NT2/D1 (cell line): Measurements from ENCODE around the gene NADK.
"Not testable (repeated sequence)": the region's sequence is repeated elsewhere in the genome, so short reads cannot be mapped to it uniquely, and the experiment has no call there.

ENCODE experiments used
- DNase-seq: peaks from one replicate; pipeline ENCODE4 v3.0.0-alpha.2; 2011; ENCODE audit warnings: low read depth, low spot score
- H3K27me3 ChIP-seq: 2 replicates; pipeline ENCODE4 v1.6.0; 2011; ENCODE audit warnings: mild to moderate bottlenecking; ENCODE audit not compliant: insufficient read length, insufficient read depth
- H3K36me3 ChIP-seq: 2 replicates; pipeline ENCODE4 v1.6.1; 2011; ENCODE audit warnings: mild to moderate bottlenecking, low read length, mixed read lengths; ENCODE audit not compliant: insufficient read depth, insufficient read length
- H3K4me1 ChIP-seq: 2 replicates; pipeline ENCODE4 v1.5.1; 2011; ENCODE audit not compliant: insufficient read depth, insufficient read length
- H3K4me3 ChIP-seq: 2 replicates; pipeline ENCODE4 v1.5.1; 2011; ENCODE audit warnings: low read depth; ENCODE audit not compliant: insufficient read length
- H3K9ac ChIP-seq: 2 replicates; pipeline ENCODE4 v1.6.0; 2011; ENCODE audit warnings: low read depth; ENCODE audit not compliant: insufficient read length
- H3K9me3 ChIP-seq: 2 replicates; pipeline ENCODE4 v1.5.1; 2011; ENCODE audit warnings: mild to moderate bottlenecking, low read length; ENCODE audit not compliant: insufficient read depth
- SUZ12 ChIP-seq: IDR thresholded peaks from 2 replicates; pipeline ENCODE4 v1.6.1; 2011; ENCODE audit not compliant: insufficient read length, insufficient read depth; ENCODE audit errors: extremely low read depth
- YY1 ChIP-seq: IDR thresholded peaks from 2 replicates; pipeline ENCODE4 v1.6.1; 2011; ENCODE audit not compliant: insufficient read length, insufficient read depth
- ZNF274 ChIP-seq: IDR thresholded peaks from 2 replicates; pipeline ENCODE4 v1.6.1; 2011; ENCODE audit warnings: mild to moderate bottlenecking, low read depth, low read length

The NADK gene

DNA sequence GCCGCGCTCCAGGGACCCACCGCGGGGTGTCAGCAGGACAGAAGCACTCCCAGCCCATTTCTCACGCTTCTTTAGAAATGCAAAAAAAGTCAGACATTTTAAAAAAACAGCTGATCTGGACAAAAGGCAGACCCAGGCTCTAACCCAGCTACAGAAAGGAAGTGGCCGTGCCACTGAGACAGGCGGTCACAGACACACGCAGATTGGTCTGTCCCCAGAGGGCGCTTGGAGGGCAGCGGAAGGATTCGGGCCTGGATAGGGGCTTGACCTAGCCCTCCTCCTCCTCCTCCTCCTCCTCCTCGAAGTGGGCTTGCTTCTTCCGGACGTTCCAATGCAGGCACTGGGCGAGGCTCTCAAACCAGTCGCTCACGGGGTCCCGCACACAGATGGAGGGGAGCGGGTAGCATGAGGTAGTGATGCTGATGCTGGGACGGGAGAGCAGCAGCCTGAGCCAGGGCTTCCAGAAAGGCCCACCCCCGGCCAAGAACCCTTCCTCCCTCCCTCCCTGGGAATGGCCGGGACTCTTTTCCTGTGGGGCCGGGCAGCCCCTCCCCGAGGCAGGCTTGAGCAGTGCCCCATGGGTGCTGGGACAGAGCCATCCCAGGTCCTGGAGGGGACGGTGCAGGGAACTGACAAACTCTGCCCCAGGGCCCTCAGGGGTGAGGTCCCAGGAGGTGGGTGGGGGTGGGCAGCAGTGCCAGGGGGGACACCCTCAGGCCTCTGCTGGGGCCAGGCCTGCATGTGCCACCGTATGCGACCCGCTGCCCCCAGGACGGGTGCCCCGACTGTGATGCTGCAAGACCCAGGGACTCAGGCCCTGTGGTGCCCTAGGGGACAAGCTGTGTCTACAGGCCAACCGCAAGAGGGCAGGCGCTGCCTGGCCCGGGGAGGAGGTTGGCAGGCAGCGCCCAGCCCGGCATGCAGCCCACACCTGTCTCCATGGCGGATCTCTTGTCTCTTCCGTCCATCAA lies 25.3 kb downstream of the NADK start:
- Histone ChIP-seq H3K9me3 (no peaks in the 10 kb centered on the region), H3K4me3 (no peak overlapping the region), H3K4me1 (peaks cover 3% of the 10 kb centered on the region), H3K9ac (no peak overlapping the region), H3K36me3 (peaks cover 50% of the 10 kb centered on the region), H3K27me3 (no peaks in the 10 kb centered on the region)
- TF ChIP-seq YY1 (no peak), SUZ12 (no peak), ZNF274 (no peak)
- no peak for DNase-seq

DNA sequence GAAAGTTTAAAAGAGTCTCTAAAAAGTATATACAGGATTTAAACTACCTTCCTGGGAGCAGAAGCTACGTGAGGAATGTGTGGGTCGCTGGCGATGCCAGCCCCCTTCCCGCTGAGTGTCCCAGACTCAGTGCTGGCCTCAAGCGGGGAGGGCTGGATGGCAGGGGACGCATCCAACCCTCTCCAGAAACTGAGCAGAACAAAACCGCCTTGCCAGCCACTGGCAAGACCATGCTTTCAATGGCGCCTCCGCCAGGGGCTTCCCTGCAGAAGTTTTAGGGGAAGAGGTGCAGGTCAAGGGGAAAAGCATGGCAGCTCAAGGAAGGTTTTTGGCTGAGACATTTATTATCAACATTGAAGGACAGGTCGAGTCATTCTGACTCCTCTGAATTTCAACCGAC lies 26.1 kb downstream of the NADK start:
- Histone ChIP-seq H3K9ac (no peak overlapping the region), H3K9me3 (no peaks in the 10 kb centered on the region), H3K4me1 (peaks cover 3% of the 10 kb centered on the region), H3K27me3 (no peaks in the 10 kb centered on the region), H3K4me3 (no peak overlapping the region), H3K36me3 (peaks cover 43% of the 10 kb centered on the region)
- TF ChIP-seq SUZ12 (no peak), ZNF274 (no peak), YY1 (no peak)
- DNase-seq, result no peak

DNA sequence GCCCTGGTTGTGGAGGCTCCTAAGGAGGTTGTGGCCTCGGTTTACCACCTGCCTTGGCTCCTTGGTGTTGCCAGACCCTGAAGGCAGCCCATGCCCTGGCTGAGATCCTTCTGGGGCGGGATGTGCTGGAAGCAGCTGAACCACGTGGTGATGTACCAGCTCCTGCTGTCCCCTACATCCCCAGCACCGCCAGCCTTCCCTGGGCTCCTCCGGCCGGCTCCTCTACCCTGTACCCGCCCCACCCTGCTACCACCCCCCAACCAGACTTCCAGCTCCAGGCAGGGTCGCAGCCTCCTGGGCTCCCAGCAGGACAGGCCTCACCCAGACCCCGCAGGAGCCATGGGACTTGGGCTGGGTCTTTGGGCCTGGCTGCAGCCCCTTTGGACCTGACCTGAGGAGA lies 28.3 kb downstream of the NADK start:
- DNase-seq, H3K4me3 ChIP-seq, H3K27me3 ChIP-seq, H3K9ac ChIP-seq, H3K4me1 ChIP-seq, H3K9me3 ChIP-seq: not testable (repeated sequence)
- H3K36me3 ChIP-seq, result peaks cover 26% of the 10 kb centered on the region

GRCh38 chr1:1748686-1749321 lies 29.5 kb downstream of the NADK start:
- Histone ChIP-seq H3K4me3 (no peak overlapping the region), H3K4me1 (peaks cover 3% of the 10 kb centered on the region), H3K9me3 (no peaks in the 10 kb centered on the region), H3K27me3 (no peaks in the 10 kb centered on the region), H3K9ac (peak overlapping the region; percentile 32), H3K36me3 (peaks cover 17% of the 10 kb centered on the region)
- no peak for TF ChIP-seq YY1
- no peak for TF ChIP-seq SUZ12
- no peak for TF ChIP-seq ZNF274
- DNase-seq, result no peak

DNA sequence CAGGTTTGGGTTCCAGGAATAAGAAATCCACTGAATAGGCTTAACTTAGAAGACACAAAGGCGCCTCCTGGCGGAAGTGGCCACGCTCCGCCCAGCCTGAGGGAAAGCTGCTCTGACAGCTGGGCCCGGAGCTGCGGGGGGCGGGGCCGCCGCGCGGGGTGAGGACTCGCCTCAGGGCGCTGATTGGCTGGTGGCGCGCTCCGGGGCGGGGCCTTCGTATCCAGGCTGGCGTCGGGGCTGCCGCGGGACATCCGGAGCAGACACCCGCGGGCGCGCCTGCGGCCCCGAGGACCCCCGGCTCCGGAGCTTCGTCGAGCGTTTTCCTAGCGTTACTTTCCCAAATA lies 31.7 kb downstream of the NADK start:
- not testable (repeated sequence) for H3K4me3 ChIP-seq, DNase-seq, H3K4me1 ChIP-seq, H3K9me3 ChIP-seq, H3K27me3 ChIP-seq, H3K9ac ChIP-seq, H3K36me3 ChIP-seq

- peak; percentile 27 for DNase-seq
- H3K9ac ChIP-seq, H3K36me3 ChIP-seq, H3K27me3 ChIP-seq, H3K9me3 ChIP-seq, H3K4me1 ChIP-seq: not testable (repeated sequence)
- peak overlapping the region; percentile 28 for H3K4me3 ChIP-seq
These were observed 32.4 kb downstream of the NADK start for GRCh38 chr1:1745651-1746565.

DNA sequence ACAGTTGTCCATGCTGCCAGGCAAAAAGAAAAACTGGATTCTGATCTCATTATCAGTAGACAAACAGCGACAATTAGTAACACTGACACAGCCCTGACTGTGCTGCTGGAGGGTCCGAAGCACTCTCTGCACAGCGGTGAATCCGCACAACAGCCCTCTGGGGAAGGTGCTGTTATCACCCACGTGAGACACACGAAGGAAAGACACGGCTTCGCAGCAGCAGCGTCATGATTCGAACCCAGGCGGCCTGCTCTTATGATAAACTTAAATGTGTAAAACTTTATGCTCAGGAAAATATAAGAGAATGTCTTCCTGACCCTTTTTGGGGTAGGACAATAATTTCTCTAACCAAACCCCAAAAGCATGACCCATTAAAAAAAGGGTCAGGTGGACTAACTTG lies 35.7 kb downstream of the NADK start:
- not testable (repeated sequence) for DNase-seq, H3K9ac ChIP-seq, H3K4me3 ChIP-seq, H3K36me3 ChIP-seq, H3K9me3 ChIP-seq, H3K27me3 ChIP-seq, H3K4me1 ChIP-seq

- not testable (repeated sequence) for H3K9me3 ChIP-seq, H3K27me3 ChIP-seq, H3K4me3 ChIP-seq, H3K36me3 ChIP-seq, H3K4me1 ChIP-seq, DNase-seq, H3K9ac ChIP-seq
These were observed 37.3 kb downstream of the NADK start for GRCh38 chr1:1741013-1741412.

DNA sequence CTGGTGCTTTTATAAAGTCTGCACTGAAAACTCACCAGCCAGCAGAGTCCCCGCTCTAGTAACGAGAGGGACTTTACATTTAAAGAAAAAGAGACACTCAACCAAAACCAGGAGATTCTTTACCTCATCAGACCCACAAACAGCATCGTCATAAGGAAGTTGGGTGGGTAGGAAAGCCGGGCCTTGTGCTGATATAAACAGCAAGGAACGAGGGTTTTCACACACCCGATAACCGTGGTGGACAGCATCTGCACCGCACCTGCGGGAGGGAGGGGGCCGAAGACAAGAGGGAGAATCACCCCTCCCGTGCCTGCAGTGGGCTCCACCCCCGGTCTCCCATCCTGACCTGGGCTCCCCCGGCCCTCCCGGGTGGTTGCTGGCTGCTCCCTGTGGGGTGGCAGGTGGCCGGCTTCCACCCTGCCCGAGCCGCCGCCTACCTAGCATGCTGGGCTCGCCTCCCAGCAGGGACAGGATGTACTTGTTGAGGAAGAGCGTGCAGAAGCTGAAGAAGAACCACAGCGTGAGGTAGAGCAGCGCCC lies 39.4 kb downstream of the NADK start:
- H3K9me3 ChIP-seq, H3K4me1 ChIP-seq, DNase-seq, H3K36me3 ChIP-seq, H3K4me3 ChIP-seq, H3K27me3 ChIP-seq, H3K9ac ChIP-seq: not testable (repeated sequence)

GRCh38 chr1:1737675-1738590 lies 40.3 kb downstream of the NADK start:
- H3K9ac ChIP-seq, H3K9me3 ChIP-seq, DNase-seq, H3K36me3 ChIP-seq, H3K4me1 ChIP-seq, H3K4me3 ChIP-seq, H3K27me3 ChIP-seq: not testable (repeated sequence)
